ENCODE results near the gene FBXL17. TPM values are rescaled to one million over a fixed set of nuclear protein-coding genes. Genes with fewer than 3 reads are reported as not detected.

Gene FBXL17
- total and polyA plus RNA-seq, 2 of the 13 experiments (the other 11 are each of a cell fraction or from before 2014, with no cell fraction given) = 3.0 to 7.9 TPM

DNA sequence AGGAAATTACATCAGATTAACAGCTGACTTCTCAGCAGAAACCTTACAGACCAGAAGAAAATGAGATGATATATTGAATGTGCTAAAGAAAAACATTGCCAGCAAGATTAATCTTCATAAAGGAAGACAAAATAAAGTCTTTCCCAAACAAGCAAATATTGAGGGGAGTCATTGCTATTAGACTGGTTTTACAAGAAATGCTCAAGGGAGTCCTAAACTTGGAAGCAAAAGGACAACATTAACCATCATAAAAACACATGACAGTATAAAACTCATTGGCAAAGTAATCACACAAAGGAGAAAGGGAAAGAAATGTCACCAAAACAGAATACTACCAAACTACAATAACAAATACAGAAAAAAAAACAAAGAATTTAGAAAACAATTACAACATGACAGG is 101.7 kb downstream of the FBXL17 start:
- intact Hi-C loops (cut with micrococcal nuclease; ENCODE audit: unreplicated experiment) (no loop called here), in situ Hi-C loops (cut with HindIII; ENCODE audit: extremely low pct_ligation_motif_present, low pct_unique_long_range_greater_than_20kb) (no loop called here)
- H3K4me3 ChIP-seq (replicated peaks in 1 of 3; ENCODE audit: insufficient read depth in 1 of 3, low read depth in 2 of 3, low read length in 3 of 3) = no peak overlapping the region
- H3K27me3 ChIP-seq (ENCODE audit: control insufficient read depth in 1 of 2, insufficient read depth in 2 of 2, low read length in 2 of 2) = no peaks in the 10 kb centered on the region
- CTCF ChIA-PET (ENCODE audit: low intra/inter-chr PET ratio, low total read pairs) = no interaction called here
- no peak overlapping the region for H3K27ac ChIP-seq (ENCODE audit: extremely low read length, insufficient read depth, low read length)
- peaks cover 4% of the 10 kb centered on the region; the same call in 1 of the 2 replicates for H3K9me3 ChIP-seq (ENCODE audit: low read length)
- FAIRE-seq (no peak), DNase-seq (ENCODE audit: low spot score) (no peak), ATAC-seq (no peak)
- no peaks in the 10 kb centered on the region for H3K36me3 ChIP-seq (replicated peaks in 1 of 2; ENCODE audit: control insufficient read depth in 1 of 2, insufficient read depth in 2 of 2, low read length in 2 of 2)
- H3K9ac ChIP-seq (ENCODE audit: insufficient read depth, low read depth, low read length) = no peak overlapping the region
- peaks cover 10% of the 10 kb centered on the region for H3K4me1 ChIP-seq (ENCODE audit: insufficient read depth, low read length)
- POLR2A ChIA-PET = no interaction called here
- no peak overlapping the region for H3K4me2 ChIP-seq (ENCODE audit: low read depth, low read length)
- H4K20me1 ChIP-seq (ENCODE audit: insufficient read depth, low read length) = no peaks in the 10 kb centered on the region
- no peak overlapping the region for H2AFZ ChIP-seq (ENCODE audit: low read length)
- BruUV-seq (replicated peaks) = no TSS peak
- H3K79me2 ChIP-seq (ENCODE audit: insufficient read depth, low read length) = no peaks in the 10 kb centered on the region
- TF ChIP-seq CEBPG (CRISPR knock-in tag; IDR thresholded peaks at IDR 0.05) = no peak
- TF ChIP-seq, protein P1, sequence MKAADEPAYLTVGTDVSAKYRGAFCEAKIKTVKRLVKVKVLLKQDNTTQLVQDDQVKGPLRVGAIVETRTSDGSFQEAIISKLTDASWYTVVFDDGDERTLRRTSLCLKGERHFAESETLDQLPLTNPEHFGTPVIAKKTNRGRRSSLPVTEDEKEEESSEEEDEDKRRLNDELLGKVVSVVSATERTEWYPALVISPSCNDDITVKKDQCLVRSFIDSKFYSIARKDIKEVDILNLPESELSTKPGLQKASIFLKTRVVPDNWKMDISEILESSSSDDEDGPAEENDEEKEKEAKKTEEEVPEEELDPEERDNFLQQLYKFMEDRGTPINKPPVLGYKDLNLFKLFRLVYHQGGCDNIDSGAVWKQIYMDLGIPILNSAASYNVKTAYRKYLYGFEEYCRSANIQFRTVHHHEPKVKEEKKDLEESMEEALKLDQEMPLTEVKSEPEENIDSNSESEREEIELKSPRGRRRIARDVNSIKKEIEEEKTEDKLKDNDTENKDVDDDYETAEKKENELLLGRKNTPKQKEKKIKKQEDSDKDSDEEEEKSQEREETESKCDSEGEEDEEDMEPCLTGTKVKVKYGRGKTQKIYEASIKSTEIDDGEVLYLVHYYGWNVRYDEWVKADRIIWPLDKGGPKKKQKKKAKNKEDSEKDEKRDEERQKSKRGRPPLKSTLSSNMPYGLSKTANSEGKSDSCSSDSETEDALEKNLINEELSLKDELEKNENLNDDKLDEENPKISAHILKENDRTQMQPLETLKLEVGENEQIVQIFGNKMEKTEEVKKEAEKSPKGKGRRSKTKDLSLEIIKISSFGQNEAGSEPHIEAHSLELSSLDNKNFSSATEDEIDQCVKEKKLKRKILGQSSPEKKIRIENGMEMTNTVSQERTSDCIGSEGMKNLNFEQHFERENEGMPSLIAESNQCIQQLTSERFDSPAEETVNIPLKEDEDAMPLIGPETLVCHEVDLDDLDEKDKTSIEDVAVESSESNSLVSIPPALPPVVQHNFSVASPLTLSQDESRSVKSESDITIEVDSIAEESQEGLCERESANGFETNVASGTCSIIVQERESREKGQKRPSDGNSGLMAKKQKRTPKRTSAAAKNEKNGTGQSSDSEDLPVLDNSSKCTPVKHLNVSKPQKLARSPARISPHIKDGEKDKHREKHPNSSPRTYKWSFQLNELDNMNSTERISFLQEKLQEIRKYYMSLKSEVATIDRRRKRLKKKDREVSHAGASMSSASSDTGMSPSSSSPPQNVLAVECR (CRISPR knock-in tag; IDR thresholded peaks at IDR 0.05; ENCODE audit: borderline replicate concordance) = no peak
- no peak for TF ChIP-seq ZBTB7A (CRISPR knock-in tag; IDR thresholded peaks at IDR 0.05)
- no peak for TF ChIP-seq ZNF292 (CRISPR knock-in tag; IDR thresholded peaks at IDR 0.05; ENCODE audit: borderline replicate concordance, low read depth)
- no peak for TF ChIP-seq ATAD3A (CRISPR knock-in tag; IDR thresholded peaks at IDR 0.05)
- TF ChIP-seq, protein P2, sequence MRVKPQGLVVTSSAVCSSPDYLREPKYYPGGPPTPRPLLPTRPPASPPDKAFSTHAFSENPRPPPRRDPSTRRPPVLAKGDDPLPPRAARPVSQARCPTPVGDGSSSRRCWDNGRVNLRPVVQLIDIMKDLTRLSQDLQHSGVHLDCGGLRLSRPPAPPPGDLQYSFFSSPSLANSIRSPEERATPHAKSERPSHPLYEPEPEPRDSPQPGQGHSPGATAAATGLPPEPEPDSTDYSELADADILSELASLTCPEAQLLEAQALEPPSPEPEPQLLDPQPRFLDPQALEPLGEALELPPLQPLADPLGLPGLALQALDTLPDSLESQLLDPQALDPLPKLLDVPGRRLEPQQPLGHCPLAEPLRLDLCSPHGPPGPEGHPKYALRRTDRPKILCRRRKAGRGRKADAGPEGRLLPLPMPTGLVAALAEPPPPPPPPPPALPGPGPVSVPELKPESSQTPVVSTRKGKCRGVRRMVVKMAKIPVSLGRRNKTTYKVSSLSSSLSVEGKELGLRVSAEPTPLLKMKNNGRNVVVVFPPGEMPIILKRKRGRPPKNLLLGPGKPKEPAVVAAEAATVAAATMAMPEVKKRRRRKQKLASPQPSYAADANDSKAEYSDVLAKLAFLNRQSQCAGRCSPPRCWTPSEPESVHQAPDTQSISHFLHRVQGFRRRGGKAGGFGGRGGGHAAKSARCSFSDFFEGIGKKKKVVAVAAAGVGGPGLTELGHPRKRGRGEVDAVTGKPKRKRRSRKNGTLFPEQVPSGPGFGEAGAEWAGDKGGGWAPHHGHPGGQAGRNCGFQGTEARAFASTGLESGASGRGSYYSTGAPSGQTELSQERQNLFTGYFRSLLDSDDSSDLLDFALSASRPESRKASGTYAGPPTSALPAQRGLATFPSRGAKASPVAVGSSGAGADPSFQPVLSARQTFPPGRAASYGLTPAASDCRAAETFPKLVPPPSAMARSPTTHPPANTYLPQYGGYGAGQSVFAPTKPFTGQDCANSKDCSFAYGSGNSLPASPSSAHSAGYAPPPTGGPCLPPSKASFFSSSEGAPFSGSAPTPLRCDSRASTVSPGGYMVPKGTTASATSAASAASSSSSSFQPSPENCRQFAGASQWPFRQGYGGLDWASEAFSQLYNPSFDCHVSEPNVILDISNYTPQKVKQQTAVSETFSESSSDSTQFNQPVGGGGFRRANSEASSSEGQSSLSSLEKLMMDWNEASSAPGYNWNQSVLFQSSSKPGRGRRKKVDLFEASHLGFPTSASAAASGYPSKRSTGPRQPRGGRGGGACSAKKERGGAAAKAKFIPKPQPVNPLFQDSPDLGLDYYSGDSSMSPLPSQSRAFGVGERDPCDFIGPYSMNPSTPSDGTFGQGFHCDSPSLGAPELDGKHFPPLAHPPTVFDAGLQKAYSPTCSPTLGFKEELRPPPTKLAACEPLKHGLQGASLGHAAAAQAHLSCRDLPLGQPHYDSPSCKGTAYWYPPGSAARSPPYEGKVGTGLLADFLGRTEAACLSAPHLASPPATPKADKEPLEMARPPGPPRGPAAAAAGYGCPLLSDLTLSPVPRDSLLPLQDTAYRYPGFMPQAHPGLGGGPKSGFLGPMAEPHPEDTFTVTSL (CRISPR knock-in tag; IDR thresholded peaks at IDR 0.05; ENCODE audit: borderline replicate concordance) = no peak
- no peak for TF ChIP-seq NR2F6 (IDR thresholded peaks at IDR 0.05)
- TF ChIP-seq NR2F6 (CRISPR knock-in tag; IDR thresholded peaks at IDR 0.05) = no peak
- TF ChIP-seq ZNF749 (CRISPR knock-in tag; IDR thresholded peaks at IDR 0.05; ENCODE audit: borderline replicate concordance) = no peak
- TF ChIP-seq ZNF383 (CRISPR knock-in tag; IDR thresholded peaks at IDR 0.05; ENCODE audit: borderline replicate concordance) = no peak
- TF ChIP-seq NFYC (CRISPR knock-in tag; IDR thresholded peaks at IDR 0.05) = no peak
- TF ChIP-seq AKAP8 (CRISPR knock-in tag; IDR thresholded peaks at IDR 0.05) = no peak
- no peak for TF ChIP-seq BRD4 (CRISPR knock-in tag; IDR thresholded peaks at IDR 0.05)
- TF ChIP-seq ZNF720 (CRISPR knock-in tag; IDR thresholded peaks at IDR 0.05) = no peak
